GM10266 (cell line): Measurements from ENCODE around the gene ARSB.
A peak's percentile ranks its signal among the peaks of the same experiment; 100 is the strongest.

ENCODE experiments used
- DNase-seq: peaks from one replicate; pipeline ENCODE4 v3.0.0; 2012; ENCODE audit errors: extremely low spot score
- CTCF ChIP-seq: IDR thresholded peaks from 2 replicates; pipeline ENCODE4 v1.5.1; 2012; ENCODE audit warnings: mild to moderate bottlenecking, low read depth; ENCODE audit not compliant: control insufficient read depth, insufficient read depth; ENCODE audit errors: missing control alignments

The ARSB gene

DNA sequence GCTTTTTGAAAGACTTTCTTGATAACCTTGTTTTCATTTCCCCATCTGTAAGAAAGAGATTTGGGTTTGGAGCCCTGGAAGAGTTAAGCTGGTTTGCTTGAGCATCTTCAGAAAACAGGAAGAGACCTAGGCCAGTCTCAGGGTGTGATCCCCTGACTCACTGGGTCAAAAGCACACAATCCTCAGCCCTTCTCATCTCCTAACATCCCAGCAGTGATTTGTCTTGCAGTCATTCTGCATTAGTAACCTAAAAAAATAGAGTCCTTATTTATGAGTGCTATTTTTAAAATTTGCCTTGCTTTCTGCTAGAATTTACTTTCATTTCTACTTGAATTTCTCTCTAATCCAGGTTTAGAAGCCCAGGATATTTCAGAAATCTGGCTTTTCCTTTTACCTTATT lies 16.4 kb upstream of the ARSB start:
- TF ChIP-seq CTCF, result no peak
- no peak for DNase-seq

- no peak for TF ChIP-seq CTCF
- no peak for DNase-seq
Observed at GRCh38 chr5:78997090-78997489, 12.0 kb upstream of the ARSB start.

GRCh38 chr5:78995521-78996007 lies 10.5 kb upstream of the ARSB start:
- no peak for DNase-seq
- no peak for TF ChIP-seq CTCF

GRCh38 chr5:78993165-78993564 lies 8.1 kb upstream of the ARSB start:
- no peak for DNase-seq
- TF ChIP-seq CTCF, result no peak

DNA sequence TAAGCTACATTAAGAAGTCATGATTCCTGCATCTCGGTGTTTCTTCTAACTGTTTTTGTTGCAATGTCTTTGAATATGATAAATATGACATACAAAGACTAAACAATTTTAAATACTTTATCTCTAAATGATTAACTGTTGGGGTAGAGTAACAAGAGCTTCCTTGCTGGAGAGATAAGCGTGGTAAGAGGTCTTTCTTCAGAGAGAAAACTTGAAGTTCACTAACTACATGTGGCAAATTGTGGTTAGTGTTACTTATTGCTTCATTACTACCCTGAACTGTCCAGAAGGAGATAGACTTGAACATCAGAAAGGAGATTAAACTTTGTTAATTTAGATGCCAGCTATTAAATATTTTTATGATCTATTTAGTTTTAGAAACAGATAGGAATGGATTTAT lies 7.0 kb upstream of the ARSB start:
- no peak for DNase-seq
- TF ChIP-seq CTCF, result no peak

DNA sequence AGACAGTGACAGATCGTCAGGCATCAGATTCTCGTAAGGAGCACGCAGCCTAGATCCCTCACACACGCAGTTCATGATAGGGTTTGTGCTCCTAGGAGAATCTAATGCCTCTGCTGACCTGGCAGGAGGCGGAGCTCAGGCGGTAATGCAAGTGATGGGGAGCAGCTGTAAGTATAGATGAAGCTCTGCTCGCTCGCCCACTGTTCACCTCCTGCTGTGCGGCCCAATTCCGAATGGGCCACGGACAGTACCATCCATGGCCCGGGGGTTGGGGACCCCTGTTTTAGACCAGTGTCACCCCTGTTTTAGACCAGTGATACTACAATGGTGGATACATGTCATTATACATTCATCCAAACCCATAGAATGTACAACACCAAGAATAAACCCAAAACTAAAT lies 4.0 kb upstream of the ARSB start:
- DNase-seq, result no peak
- TF ChIP-seq CTCF, result no peak

DNA sequence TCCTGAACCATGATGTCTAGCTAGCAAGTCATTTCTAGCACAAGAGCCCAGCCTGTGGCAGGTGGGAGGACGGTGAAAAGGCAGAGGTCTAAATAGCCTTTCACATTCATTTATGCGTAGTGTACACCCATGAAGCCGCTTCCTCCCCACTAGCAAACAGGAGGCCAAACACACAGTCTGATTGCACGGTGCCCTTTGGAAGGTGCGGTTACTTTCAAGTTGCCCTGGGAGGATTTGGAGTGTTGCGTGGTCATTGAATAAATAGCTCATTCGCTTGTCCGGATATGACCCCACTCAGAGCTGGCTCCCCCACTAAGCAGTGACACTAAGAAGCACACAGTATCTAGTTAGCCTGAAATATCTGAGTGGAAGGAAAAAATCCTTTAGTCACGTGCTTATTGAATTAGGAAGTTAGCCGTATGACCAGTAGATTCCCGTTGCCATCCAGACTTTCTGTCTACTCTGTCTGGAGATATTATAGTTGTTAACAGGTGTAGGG lies 664 bp upstream of the ARSB start:
- peak; percentile 79 for DNase-seq
- TF ChIP-seq CTCF, result no peak
